GM18499 (cell line): Measurements from ENCODE around the gene GOSR1.
"Not testable (repeated sequence)": the region's sequence is repeated elsewhere in the genome, so short reads cannot be mapped to it uniquely, and the experiment has no call there.

Experiments used
- ATAC-seq: cut with Tn5 transposase; IDR thresholded peaks from one replicate; pipeline ENCODE4 v1.9.1; 2021; ENCODE audit warnings: moderate number of reproducible peaks; ENCODE audit not compliant: insufficient read depth, unreplicated experiment

Gene GOSR1

DNA sequence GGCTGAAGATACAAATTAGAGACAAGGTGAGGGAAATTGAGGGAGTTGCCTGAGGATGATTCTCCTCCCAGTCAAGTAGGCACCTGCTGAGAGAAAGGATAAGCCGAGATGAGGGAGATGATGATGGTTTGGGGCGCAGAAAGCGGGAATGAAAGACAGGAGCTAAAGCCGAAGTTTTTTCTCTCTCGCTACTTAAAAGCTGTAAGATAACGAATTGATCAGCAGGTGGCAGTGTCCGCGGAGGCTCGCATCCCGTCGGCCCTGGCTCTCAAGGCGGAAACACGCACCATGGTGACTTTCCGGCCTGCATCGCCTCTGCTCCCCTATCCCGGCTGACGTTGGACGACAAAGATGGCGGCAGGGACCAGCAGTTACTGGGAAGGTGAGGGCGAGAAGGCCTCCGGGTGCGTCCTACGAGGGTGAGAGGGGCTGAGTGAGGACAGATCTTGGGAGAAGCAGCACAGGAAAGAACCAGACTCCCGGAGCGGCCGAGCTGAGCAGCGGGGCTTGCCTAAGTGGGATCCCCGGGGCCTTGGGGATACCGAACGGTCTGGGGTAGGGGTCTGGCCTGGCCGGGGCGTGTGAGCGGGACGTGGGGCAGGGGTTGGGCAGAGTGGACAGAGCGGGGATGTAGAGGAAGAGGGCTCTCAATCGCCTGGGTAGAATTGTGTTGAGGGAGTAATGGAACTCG lies at the start of gene GOSR1:
Gene GOSR1 (plus strand): TSS at position 326 of the 691 bp plus-strand sequence. CDS start 26 bp downstream, at position 352.
- peak; percentile 82 for ATAC-seq

DNA sequence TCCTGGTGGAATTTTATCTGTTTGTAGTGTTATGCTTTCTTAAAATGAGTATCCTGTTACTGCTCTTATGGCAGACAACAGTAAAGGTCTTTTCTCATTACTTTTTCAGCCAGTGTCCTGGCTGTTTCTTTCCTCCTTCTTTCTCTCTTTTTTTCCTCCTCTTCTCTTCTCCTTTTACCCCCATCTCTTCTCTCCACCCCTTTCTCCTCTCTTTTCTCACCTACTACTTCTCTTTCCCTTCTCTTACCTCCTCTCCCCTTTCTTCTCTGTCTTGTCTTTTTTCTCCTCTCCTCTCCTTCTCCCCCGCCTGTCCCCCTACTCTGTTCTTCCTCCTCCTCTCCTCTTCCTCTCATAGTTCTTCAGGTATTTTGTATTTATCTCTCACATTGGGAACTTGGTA lies 49.6 kb upstream of the GOSR1 start:
- ATAC-seq: no peak

DNA sequence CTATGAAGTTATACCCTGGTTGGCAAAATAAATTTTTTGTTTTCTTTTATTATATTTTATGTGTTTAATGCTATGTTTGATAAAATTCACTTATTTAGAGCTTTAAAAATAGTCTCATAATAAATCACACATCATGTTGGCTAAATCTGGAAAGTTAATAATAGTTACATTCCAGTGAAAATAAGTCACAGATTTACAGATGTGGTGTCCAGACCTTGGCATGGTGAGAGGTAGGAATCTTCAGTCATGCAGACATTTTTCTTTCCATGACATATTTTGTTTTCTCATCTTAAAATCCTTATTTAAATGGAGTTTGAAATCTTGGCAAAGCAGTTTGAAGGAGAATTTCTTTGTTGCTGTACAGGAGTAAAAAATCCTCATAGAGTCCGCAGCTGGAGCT lies 48.1 kb upstream of the GOSR1 start:
- no peak for ATAC-seq

DNA sequence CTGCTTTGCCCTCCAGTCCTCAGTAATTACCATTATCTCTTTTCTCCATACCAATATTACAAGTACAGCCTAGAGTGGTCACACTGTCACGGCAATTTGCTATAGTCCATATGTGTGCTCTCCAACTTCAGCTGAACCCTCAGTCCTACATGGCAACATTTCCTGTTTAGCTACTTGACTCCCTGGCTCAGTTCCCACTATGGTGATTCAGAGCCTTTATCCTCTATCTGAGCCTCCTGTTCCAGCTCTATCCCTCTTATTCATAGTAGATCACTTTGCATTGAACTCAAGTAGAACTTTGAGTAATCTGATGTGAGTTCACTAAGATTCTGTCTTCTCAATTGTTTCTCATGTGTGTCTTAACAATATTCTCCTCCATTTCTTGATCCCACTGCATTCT lies 43.7 kb upstream of the GOSR1 start:
- ATAC-seq: no peak

DNA sequence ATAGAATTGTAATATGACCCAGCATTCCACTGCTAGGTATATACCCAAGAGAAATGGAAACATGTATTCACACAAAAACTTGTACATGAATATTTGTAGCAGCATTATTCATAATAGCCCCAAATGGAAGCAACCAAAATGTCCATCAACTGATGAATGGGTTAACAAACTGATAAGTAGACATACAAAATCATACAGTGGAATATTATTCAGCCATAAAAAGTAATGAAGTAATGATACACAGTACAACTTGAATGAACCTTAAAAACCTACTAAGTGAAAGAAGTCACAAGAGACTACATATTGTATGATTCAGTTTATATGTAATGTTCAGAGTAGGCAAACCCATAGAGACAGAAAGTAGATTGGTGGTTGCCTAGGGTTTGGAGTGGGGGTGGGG lies 40.5 kb upstream of the GOSR1 start:
- ATAC-seq: no peak

DNA sequence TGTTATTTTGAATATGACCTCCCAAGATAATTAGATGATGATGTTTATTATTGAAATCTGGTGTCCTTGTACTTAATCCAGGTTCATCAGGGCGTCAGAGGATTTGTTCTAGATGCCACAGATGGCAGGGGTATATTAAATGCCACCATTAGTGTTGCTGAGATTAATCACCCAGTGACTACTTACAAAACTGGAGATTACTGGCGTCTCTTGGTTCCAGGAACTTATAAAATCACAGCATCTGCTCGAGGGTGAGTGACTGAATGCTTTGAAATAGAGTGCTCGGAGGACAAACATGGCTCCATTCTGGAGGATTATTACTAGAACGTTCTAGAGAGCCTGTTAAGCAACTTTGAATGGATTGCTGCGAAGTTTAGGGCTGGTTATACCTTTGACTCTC lies 33.5 kb upstream of the GOSR1 start:
- no peak for ATAC-seq

DNA sequence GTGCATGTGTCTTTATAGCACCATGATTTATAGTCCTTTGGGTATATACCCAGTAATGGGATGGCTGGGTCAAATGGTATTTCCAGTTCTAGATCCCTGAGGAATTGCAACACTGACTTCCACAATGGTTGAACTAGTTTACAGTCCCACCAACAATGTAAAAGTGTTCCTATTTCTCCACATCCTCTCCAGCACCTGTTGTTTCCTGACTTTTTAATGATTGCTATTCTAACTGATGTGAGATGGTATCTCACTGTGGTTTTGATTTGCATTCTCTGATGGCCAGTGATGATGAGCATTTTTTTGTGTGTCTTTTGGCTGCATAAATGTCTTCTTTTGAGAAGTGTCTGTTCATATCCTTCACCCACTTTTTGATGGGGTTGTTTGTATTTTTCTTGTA lies 30.6 kb upstream of the GOSR1 start:
- not testable (repeated sequence) for ATAC-seq

DNA sequence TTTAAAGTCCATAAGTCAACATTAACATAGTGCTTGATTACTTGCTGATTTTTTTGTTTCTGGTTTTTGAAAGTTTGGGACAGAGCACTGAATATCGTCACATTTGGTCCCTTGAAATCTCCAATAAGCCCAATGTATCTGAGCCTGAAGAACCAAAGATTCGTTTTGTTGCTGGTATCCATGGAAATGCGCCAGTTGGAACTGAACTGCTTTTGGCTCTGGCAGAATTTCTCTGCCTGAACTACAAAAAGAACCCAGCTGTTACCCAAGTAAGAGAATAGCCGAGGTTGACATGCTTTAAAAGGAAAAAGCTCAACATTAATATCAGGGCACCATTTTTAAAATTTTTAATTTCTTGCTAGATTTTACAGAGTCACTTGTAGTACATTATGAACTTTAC lies 27.7 kb upstream of the GOSR1 start:
- no peak for ATAC-seq

DNA sequence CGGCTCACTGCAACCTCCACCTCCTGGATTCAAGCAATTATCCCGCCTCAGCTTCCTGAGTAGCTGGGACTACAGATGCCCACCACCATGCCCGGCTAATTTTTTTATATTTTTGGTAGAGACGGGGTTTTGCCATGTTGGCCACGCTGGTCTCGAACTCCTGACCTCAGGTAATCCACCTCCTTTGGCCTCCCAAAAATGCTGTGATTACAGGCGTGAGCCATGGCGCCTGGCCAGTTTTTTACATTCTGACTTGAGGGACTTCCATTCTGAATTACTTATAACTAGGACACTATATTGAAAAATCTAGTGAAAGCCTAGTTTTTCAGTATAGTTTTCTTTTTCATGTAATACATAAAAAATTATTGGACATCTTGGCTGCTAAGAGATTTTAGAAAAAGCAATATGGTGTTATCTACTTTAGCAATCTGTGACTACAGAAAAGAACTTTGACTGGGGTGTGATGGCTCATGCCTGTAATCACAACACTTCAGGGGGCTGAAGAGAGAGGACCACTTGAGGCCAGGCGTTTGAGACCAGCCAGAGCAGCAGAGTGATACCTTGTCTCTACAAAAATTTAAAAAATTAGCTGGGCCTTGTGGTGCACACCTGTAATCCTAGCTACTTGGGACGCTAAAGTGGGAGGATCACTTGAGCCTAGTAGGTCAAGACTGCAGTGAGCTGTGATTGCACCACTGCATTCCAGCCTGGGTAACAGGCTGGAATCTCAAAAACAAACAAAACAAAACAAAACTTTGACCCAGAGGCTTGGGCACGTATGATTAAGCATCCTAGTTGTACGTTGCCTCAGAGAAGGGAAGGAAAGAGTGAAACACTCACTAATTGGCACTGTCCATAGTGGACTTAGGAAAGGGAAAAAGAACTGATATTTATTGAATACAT lies 26.8 kb upstream of the GOSR1 start:
- no peak for ATAC-seq

DNA sequence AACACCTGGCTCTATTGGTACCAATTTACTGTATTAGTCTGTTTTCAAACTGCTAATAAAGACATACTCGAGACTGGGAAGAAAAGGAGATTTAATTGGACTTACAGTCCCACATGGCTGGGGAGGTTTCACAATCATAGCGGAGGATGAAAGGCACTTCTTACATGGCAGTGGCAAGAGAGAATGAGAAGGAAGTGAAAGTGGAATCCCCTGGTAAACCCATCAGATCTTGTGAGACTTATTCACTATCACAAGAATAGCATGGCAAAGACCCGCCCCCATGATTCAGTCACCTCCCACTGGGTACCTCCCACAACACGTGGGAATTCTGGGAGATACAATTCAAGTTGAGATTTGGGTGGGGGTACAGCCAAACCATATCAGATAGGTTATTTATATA lies 22.6 kb upstream of the GOSR1 start:
- ATAC-seq: no peak

DNA sequence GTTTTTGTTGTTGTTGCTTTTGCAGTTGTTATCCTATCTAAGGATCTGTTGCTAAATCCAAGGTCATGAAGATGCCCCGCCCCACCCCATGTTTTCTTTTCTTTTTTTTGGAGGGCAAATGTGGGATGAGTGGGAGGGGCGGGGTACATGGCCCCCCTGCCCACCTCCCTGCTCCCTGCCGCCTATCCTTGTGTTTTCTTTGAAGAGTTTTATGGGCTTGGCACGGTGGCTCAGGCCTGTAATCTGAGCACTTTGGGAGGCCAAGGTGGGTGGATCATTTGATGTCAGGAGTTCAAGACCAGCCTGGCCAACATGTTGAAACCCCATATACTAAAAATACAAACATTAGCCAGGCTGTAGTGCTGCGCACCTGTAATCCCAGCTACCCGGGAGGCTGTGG lies 18.8 kb upstream of the GOSR1 start:
- no peak for ATAC-seq

DNA sequence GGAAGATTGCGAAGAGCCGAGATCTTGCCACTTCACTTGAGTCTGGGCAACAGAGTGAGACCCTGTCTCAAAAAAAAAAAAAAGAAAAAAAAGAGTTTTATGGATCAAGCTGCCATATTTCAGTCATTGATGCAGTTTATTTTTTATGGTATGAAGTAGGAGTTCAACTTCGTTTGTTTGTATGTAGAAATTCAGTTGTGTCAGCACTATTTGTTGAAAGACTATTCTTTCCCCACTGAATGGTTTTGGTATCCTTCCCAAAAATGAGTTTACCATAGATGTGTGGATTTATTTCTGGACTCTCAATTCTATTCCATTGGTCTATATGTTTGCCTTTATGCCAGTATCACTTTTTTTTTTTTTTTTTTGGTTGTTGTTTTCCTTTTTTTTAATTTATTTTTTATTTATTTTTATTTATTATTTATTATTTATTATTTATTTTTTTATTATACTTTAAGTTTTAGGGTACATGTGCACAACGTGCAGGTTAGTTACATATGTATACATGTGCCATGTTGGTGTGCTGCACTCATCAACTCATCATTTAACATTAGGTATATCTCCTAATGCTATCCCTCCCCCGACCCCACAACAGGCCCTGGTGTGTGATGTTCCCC lies 18.3 kb upstream of the GOSR1 start:
- ATAC-seq: not testable (repeated sequence)

DNA sequence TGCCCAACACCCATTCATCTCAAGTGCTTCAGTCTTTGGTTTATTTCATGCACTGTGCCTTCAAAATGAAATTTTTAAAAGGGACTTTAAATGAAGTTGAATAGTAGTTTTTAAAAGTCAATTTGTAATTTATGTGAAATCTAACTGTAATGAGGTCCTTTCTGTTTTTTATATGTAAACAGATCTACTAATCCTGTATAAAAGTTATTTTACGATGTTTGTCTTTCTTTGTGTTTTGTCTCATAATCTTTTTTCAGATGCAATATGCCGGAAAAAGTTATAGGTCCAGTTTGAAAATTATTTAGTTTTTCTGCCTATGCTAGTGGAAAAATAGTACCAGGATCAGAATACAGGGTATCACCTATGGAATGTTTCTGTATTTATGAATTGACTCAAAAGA lies 8.7 kb upstream of the GOSR1 start:
- ATAC-seq: no peak

DNA sequence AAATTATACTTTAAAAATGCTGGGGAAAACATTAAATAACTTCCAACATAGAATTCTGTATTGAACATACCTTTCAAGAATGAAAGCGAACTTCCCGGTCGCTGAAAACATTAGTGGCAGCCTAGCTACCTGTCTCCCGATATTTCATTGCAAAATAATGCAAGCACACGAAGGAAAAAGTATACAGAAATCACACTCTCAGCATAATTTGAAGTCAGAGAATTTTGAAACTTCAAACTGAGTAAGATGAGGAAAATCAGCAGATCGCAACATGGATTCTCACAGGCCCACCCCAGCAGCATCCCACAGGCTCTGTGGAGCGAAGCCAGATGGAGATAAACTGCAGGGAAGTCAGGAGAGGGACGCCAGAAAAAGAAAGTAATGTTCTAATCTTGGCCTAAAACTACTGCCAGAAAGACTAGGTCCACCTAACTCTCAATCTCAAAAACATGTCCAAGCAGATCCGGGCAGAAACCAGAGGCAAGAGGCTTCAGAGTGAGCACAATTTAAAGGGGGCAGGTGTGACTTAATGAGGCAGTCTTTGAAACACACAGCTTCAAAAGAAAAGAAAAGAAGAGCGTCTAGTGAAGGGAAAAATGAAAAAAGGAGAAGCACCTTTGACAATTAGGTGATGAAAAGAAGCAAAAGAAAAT lies 4.8 kb upstream of the GOSR1 start:
- no peak for ATAC-seq

DNA sequence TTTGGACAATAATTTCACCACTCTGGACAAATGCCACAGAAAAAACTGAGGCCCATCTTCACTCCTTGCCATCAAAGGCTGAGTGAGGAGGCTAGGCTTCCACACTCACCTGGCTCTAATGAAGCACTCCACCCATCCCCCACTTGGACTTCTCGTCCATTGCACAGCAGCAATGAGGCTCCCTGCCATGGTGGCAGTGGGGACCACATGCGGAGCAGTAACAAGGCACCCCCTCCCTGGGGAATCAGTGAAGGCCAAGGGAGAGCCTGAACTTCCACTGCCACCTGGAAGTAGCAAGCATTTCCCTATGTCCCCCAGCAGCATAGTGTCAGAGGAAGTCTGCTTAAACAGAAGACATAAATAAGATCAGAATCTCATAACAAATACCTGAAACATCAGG lies 2.0 kb upstream of the GOSR1 start:
- ATAC-seq: no peak

DNA sequence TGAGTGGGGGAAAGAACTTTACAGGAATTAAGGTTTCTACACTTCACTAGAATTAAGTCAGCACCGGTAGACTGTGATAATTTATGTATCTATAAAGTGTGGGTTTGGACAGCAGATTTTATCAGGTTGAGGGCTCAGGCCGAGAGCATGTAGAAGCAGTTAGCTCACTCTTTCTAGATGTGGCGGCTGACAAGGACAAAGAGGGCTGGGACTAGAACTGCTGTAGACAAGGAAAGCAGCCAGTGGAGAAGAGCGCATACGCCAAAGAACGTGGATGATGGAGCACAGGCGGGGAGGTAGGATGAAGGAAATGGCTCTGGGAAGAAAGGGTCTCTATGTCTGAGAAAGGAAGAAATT lies 504 bp upstream of the GOSR1 start:
- ATAC-seq: no peak

DNA sequence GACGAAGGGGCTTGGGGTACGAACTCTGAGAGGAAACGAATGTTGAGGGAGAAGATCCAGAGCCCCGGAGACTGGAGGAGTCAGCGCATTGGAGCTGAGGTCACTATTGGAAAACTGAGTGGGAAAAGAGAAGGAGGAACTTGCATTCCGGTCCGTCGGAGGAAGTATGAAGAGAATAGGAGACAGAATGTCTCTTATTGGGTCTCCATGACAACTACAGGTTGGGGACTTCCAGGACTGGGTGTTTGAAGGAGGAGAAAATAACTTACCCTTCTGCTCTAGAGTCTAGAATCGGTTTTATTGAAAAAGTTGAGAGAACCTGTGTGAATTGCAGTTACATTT lies 537 bp downstream of the GOSR1 start:
- ATAC-seq: no peak

DNA sequence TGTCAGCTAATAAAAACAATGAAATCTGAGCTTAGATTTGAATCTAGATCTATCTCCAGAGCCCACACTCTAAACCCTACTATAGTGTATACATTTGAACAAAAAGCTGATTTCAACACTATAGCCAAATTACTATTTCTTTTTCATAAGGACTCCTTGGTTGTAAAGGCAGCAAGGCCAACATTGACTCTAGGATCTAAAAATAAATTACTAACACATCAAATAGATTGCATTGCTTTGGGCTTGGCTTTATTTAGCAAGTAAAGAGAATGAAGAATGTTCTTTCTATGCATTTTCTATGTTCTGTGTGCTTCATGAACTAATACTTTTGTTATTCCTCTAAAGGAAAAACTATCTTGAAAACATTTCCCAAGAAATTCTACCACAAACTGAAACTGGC lies 5.3 kb downstream of the GOSR1 start:
- ATAC-seq: no peak

DNA sequence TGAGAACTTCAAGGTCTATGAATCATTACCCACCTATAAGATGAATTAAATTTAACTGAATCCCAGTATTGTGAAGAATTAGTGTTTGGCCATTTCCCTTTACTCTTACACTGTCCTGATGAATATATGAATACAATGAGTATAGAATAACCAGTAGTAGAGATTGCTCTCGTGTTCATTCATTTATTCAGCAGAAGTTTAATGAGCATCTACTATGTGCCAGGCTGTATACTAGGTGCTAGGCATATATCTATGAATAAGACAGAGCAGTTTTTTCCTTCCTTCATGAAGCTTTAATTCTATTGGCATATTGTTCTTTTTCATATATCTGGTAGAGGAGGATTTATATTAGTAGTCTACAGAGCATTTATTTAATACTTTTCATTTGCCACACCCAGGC lies 6.0 kb downstream of the GOSR1 start:
- no peak for ATAC-seq

DNA sequence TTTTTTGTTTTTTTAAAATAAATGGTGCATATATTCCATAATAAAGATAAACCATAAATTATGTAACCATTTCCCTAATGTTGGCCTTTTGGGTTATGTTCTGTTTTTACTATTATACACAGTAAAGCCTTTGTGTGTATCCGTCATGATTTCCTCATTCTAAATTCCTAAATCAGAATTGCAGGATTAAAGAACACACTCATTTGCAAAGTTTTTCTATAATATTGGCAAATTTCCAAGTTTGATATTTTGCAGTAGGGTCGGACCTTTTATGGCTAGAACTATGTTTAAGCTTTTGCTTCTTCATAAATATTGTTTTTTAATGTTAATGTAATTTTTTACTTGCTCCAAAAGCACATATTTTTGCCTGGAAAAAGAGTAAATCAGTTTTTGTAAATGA lies 16.6 kb downstream of the GOSR1 start:
- ATAC-seq: no peak

DNA sequence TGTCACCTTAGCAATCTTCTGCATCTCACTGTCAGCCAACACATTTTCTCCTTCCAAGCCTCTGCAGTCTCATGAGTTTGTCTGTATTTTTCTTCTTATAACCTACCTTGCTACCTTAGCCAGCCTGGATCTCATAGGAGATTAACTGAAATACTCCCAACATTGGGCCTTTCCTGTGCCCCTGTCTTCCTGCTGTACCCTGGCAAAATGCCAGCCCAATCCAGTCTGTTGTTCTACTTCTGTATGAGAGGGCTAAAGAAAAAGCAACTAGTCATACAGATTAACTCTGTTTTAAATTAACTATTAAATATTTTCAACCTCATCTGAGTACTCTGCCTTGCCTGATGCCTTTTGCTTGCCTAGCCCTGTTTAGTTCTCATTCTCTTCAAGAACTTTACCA lies 18.4 kb downstream of the GOSR1 start:
- no peak for ATAC-seq
